MM.1S (cell line): Measurements from ENCODE around the gene ACSS3.

Experiments
- CTCF ChIP-seq: fragments of 300-600 bp; sonication (generic); IDR thresholded peaks from 2 replicates; pipeline ENCODE4 v1.5.1; 2016; ENCODE audit warnings: antibody characterized with exemption, low read length, mixed read lengths
- EZH2 ChIP-seq: fragments of 300-600 bp; sonication (generic); optimal IDR thresholded peaks from 2 replicates; pipeline ENCODE3; 2017; ENCODE audit warnings: low read depth, mild to moderate bottlenecking, antibody characterized with exemption, low read length, mixed read lengths

- TF ChIP-seq CTCF, result no peak
- no peak for TF ChIP-seq EZH2
Observed at GRCh38 chr12:81252228-81252627, 174.3 kb downstream of the ACSS3 start.
